IMR-90 (cell line): ENCODE measurements around the gene DPP6. TPM values are rescaled to one million over a fixed set of nuclear protein-coding genes. Genes with fewer than 3 reads are reported as not detected.

Experiments
- ATAC-seq: fragments of 200-7000 bp; cut with Tn5 transposase; 2 replicates; pipeline ENCODE4 v1.9.1; 2020; ENCODE audit warnings: low read depth, mild to moderate bottlenecking, moderate library complexity
- BruUV-seq: library from RNA; stranded (reverse); fragments of 400-500 nt; replicated peaks from 2 replicates; lab custom pipeline; 2021; lab: Mats Ljungman, UMichigan
- CTCF ChIA-PET: fragments of 300-600 bp; formaldehyde crosslinking; extraction: SDS; loops from one replicate; lab custom pipeline; 2021; ENCODE audit warnings: antibody characterized with exemption; lab: Yijun Ruan, JAX
- POLR2A ChIA-PET: fragments of 300-600 bp; sonication (Branson Sonifier 250); formaldehyde crosslinking; loops from one replicate; lab custom pipeline; 2022; ENCODE audit warnings: antibody characterized with exemption; ENCODE audit not compliant: unreplicated experiment; lab: Charles Lee
- DNase-seq: peaks from one replicate; pipeline ENCODE4 v3.0.0; 2013
- H2AFZ ChIP-seq: replicated peaks from 2 replicates; pipeline ENCODE3; 2013; ENCODE audit warnings: low read length, mild to moderate bottlenecking; ENCODE audit not compliant: poor library complexity
- H2AK5ac ChIP-seq: 2 replicates; pipeline ENCODE4 v1.6.1; 2013; ENCODE audit warnings: low read depth, low read length, inconsistent platforms
- H2AK9ac ChIP-seq: replicated peaks from 2 replicates; pipeline ENCODE3; 2013; ENCODE audit warnings: mild to moderate bottlenecking, low read depth, low read length, moderate library complexity; ENCODE audit not compliant: poor library complexity
- H2BK120ac ChIP-seq: 2 replicates; pipeline ENCODE4 v1.6.1; 2013; ENCODE audit warnings: low read depth, low read length, inconsistent platforms
- H2BK15ac ChIP-seq: 3 replicates; pipeline ENCODE4 v1.6.1; 2013; ENCODE audit warnings: low read depth, low read length, inconsistent platforms
- H2BK20ac ChIP-seq: 2 replicates; pipeline ENCODE4 v1.6.1; 2013; ENCODE audit warnings: low read depth, mild to moderate bottlenecking, inconsistent platforms, low read length, moderate library complexity
- H2BK5ac ChIP-seq: 2 replicates; pipeline ENCODE4 v1.6.1; 2013; ENCODE audit warnings: mild to moderate bottlenecking, low read depth, low read length, inconsistent platforms; ENCODE audit not compliant: poor library complexity, severe bottlenecking
- H3K14ac ChIP-seq: replicated peaks from 2 replicates; pipeline ENCODE4 v1.6.1; 2013; ENCODE audit warnings: low read depth, low read length, inconsistent platforms
- H3K18ac ChIP-seq: 2 replicates; pipeline ENCODE4 v1.6.1; 2013; ENCODE audit warnings: low read depth, low read length, control low read depth
- H3K23ac ChIP-seq: 2 replicates; pipeline ENCODE4 v1.6.1; 2013; ENCODE audit warnings: low read depth, low read length, inconsistent platforms
- H3K27ac ChIP-seq: 2 replicates; pipeline ENCODE4 v1.5.1; 2013; ENCODE audit warnings: mild to moderate bottlenecking, control low read depth, low read length; ENCODE audit not compliant: insufficient read depth
- H3K27me3 ChIP-seq: 2 replicates; pipeline ENCODE4 v1.6.1; 2013; ENCODE audit warnings: low read length; ENCODE audit not compliant: control insufficient read depth, insufficient read depth
- H3K36me3 ChIP-seq: 2 replicates; pipeline ENCODE4 v1.6.1; 2013; ENCODE audit warnings: low read length, mixed read lengths; ENCODE audit not compliant: control insufficient read depth, insufficient read depth
- H3K4ac ChIP-seq: 2 replicates; pipeline ENCODE4 v1.6.1; 2013; ENCODE audit warnings: low read depth, low read length, inconsistent platforms
- H3K4me1 ChIP-seq: 2 replicates; pipeline ENCODE4 v1.6.1; 2013; ENCODE audit warnings: low read length, mixed read lengths; ENCODE audit not compliant: control insufficient read depth, insufficient read depth
- H3K4me2 ChIP-seq: 2 replicates; pipeline ENCODE4 v1.6.1; 2013; ENCODE audit warnings: low read depth, mild to moderate bottlenecking, control low read depth, low read length, moderate library complexity
- H3K4me3 ChIP-seq: 2 replicates; pipeline ENCODE4 v1.5.1; 2013; ENCODE audit warnings: low read depth, mild to moderate bottlenecking, control low read depth, low read length, moderate library complexity; ENCODE audit not compliant: insufficient read depth
- H3K56ac ChIP-seq: 2 replicates; pipeline ENCODE4 v1.6.1; 2013; ENCODE audit warnings: low read length, inconsistent platforms; ENCODE audit not compliant: insufficient read depth; ENCODE audit errors: extremely low read depth
- H3K79me1 ChIP-seq, 2 experiments: 2 replicates each; pipeline ENCODE4 v1.6.1; 2013; ENCODE audit warnings: low read length in 2 of 2, inconsistent platforms in 1 of 2, low read depth in 1 of 2
- H3K9ac ChIP-seq: 2 replicates; pipeline ENCODE4 v1.6.1; 2013; ENCODE audit warnings: low read depth, low read length, control low read depth
- H3K9me1 ChIP-seq: 2 replicates; pipeline ENCODE4 v1.6.1; 2013; ENCODE audit warnings: low read length, inconsistent platforms; ENCODE audit not compliant: insufficient read depth
- H3K9me3 ChIP-seq: 2 replicates; pipeline ENCODE4 v1.6.1; 2013; ENCODE audit warnings: low read length; ENCODE audit not compliant: control insufficient read depth, insufficient read depth
- H4K20me1 ChIP-seq: 2 replicates; pipeline ENCODE4 v1.6.1; 2013; ENCODE audit warnings: low read length, inconsistent platforms; ENCODE audit not compliant: insufficient read depth
- H4K5ac ChIP-seq: 2 replicates; pipeline ENCODE4 v1.6.1; 2013; ENCODE audit warnings: mild to moderate bottlenecking, low read depth, low read length, control low read depth
- H4K8ac ChIP-seq, 2 experiments: 2 replicates each; pipeline ENCODE4 v1.6.1; 2013; ENCODE audit warnings: low read depth in 2 of 2, low read length in 2 of 2, control low read depth in 1 of 2, inconsistent platforms in 1 of 2
- H4K91ac ChIP-seq: 2 replicates; pipeline ENCODE4 v1.6.1; 2013; ENCODE audit warnings: low read depth, low read length, inconsistent platforms; ENCODE audit not compliant: insufficient read depth
- CEBPB ChIP-seq: IDR thresholded peaks from 2 replicates; pipeline ENCODE4 v1.6.1; 2012; ENCODE audit warnings: low read depth, low read length, improper control_type of control experiment
- CHD1 ChIP-seq: IDR thresholded peaks from 2 replicates; pipeline ENCODE4 v1.6.1; 2012; ENCODE audit warnings: low read depth, low read length, improper control_type of control experiment
- CTCF ChIP-seq: conservative IDR thresholded peaks from 2 replicates; pipeline ENCODE4 v1.5.1; 2012; ENCODE audit warnings: mild to moderate bottlenecking, low read depth, low read length, improper control_type of control experiment
- MAFK ChIP-seq: IDR thresholded peaks from 2 replicates; pipeline ENCODE4 v1.6.1; 2012; ENCODE audit warnings: low read depth, low read length, improper control_type of control experiment
- MAZ ChIP-seq: IDR thresholded peaks from 2 replicates; pipeline ENCODE4 v1.6.1; 2012; ENCODE audit warnings: low read depth, mild to moderate bottlenecking, low read length, improper control_type of control experiment, moderate library complexity, borderline replicate concordance
- MXI1 ChIP-seq: IDR thresholded peaks from 2 replicates; pipeline ENCODE4 v1.6.1; 2012; ENCODE audit warnings: low read depth, mild to moderate bottlenecking, low read length, moderate library complexity, borderline replicate concordance
- RAD21 ChIP-seq: IDR thresholded peaks from 2 replicates; pipeline ENCODE4 v1.6.1; 2012; ENCODE audit warnings: low read length, improper control_type of control experiment
- RCOR1 ChIP-seq: IDR thresholded peaks from 2 replicates; pipeline ENCODE4 v1.6.1; 2012; ENCODE audit warnings: mild to moderate bottlenecking, low read length, improper control_type of control experiment; ENCODE audit not compliant: insufficient replicate concordance
- SMC3 ChIP-seq: fragments of 150-350 bp; IDR thresholded peaks from 2 replicates; pipeline ENCODE4 v1.6.1; 2016; ENCODE audit warnings: low read depth, mild to moderate bottlenecking, antibody characterized with exemption, low read length, moderate library complexity
- USF2 ChIP-seq: fragments of 150-350 bp; IDR thresholded peaks from 2 replicates; pipeline ENCODE4 v1.6.1; 2017; ENCODE audit warnings: mild to moderate bottlenecking, antibody characterized with exemption, low read length, low read depth
- WGBS, 2 experiments: methylation state at CpG; one replicate each; pipeline versions ENCODE4 v1.1.5 to v1.1.7; 2013; ENCODE audit warnings: missing lambda C conversion rate in 2 of 2; ENCODE audit not compliant: insufficient read length in 1 of 2; ENCODE audit errors: extremely low coverage in 2 of 2; 5-methylcytosine and 5-hydroxymethylcytosine counted together
- dilution Hi-C: fragments of 300-500 bp; cut with HindIII; formaldehyde crosslinking; loops from one replicate; pipeline ENCODE4 v1.14.3; 2018; ENCODE audit warnings: low sequenced_read_pairs; ENCODE audit not compliant: unreplicated experiment
- in situ Hi-C: fragments of 300-500 bp; cut with MboI; formaldehyde crosslinking; loops from 3 replicates; pipeline ENCODE4 v1.14.3; 2019; ENCODE audit warnings: low sequenced_read_pairs, inconsistent platforms, mixed read lengths
- intact Hi-C: fragments of 100-400 bp; cut with micrococcal nuclease; formaldehyde crosslinking; loops from 2 replicates; pipeline ENCODE4 v1.10.0; 2022
- polyA plus RNA-seq, 3 experiments: library from polyadenylated mRNA; depleted of rRNA; stranded (reverse); fragments of >200 nt; gene quantifications; 2 replicates each; pipeline ENCODE4 v1.2.3, GENCODE V29; 2012; ENCODE audit warnings: low replicate concordance in 1 of 3
- total RNA-seq: library from RNA; depleted of rRNA; stranded (reverse); fragments of >200 nt; gene quantifications from 2 replicates; pipeline ENCODE4 v1.2.3, GENCODE V29; 2012

Gene DPP6
- total and polyA plus RNA-seq, 2 of the 4 experiments (the other 2 are of a cell fraction): not detected

- CTCF ChIA-PET: no interaction called here
- Histone ChIP-seq H3K79me1 (no peaks in the 10 kb centered on the region), H2BK120ac (no peak overlapping the region), H3K4me2 (no peak overlapping the region), H4K5ac (no peak overlapping the region), H2AK9ac (no peak overlapping the region), H2BK15ac (no peak overlapping the region), H2BK5ac (no peak overlapping the region), H3K27me3 (no peaks in the 10 kb centered on the region), H3K9me1 (no peaks in the 10 kb centered on the region), H2BK20ac (no peak overlapping the region), H3K9ac (no peak overlapping the region), H3K23ac (no peak overlapping the region), H3K18ac (no peak overlapping the region), H3K4me3 (no peak overlapping the region), H2AK5ac (no peak overlapping the region), H4K91ac (no peak overlapping the region), H3K4me1 (no peaks in the 10 kb centered on the region), H3K4ac (no peak overlapping the region), H4K20me1 (no peaks in the 10 kb centered on the region), H3K36me3 (no peaks in the 10 kb centered on the region), H2AFZ (no peak overlapping the region), H3K27ac (no peak overlapping the region), H3K9me3 (peaks cover 43% of the 10 kb centered on the region), H3K14ac (no peak overlapping the region), H4K8ac (no peak overlapping the region), H3K56ac (no peak overlapping the region)
- BruUV-seq: no TSS peak
- dilution Hi-C loops: no loop called here
- in situ Hi-C loops: no loop called here
- no peak for TF ChIP-seq MAFK
- no peak for TF ChIP-seq CHD1
- no peak for TF ChIP-seq RCOR1
- no peak for TF ChIP-seq CTCF
- TF ChIP-seq RAD21: no peak
- TF ChIP-seq USF2: no peak
- TF ChIP-seq MXI1: no peak
- TF ChIP-seq SMC3: no peak
- no peak for TF ChIP-seq MAZ
- TF ChIP-seq CEBPB: no peak
- intact Hi-C loops: no loop called here
- POLR2A ChIA-PET: no interaction called here
- WGBS, 2 experiments: no CpG with 5 or more reads among the region's 4 CpGs
- ATAC-seq (no peak), DNase-seq (no peak)
Observed at GRCh38 chr7:154693661-154694060, 641.5 kb downstream of the DPP6 start.
